Gastroesophageal sphincter (tissue), 4 donors: Measurements from ENCODE around the gene PHLDB1. TPM values are rescaled to one million over a fixed set of nuclear protein-coding genes. Genes with fewer than 3 reads are reported as not detected.
A peak's percentile ranks its signal among the peaks of the same experiment; 100 is the strongest.

ENCODE experiments used
- ATAC-seq: fragments of 150-250 bp; one replicate; pipeline ENCODE4 v1.9.1; 2016; ENCODE audit warnings: mild to moderate bottlenecking, moderate library complexity
- H3K27ac ChIP-seq, 4 donors: fragments of 200-600 bp; sonication (generic) in 3 of 4; 1 replicate in 3 of 4; 2 replicates in 1 of 4; pipeline ENCODE4 v1.5.1; 2016 to 2019
- H3K27me3 ChIP-seq: fragments of 200-600 bp; sonication (generic); one replicate; pipeline ENCODE4 v1.5.1; 2019
- H3K36me3 ChIP-seq, 2 donors: fragments of 200-600 bp; sonication (generic); one replicate each; pipeline ENCODE4 v1.5.1; 2019; ENCODE audit warnings: control low read depth in 1 of 2
- H3K4me1 ChIP-seq, 3 donors: fragments of 200-600 bp; sonication (generic); 1 replicate in 2 of 3; 2 replicates in 1 of 3; pipeline ENCODE4 v1.5.1; 2016 to 2019; ENCODE audit warnings: control low read depth in 2 of 3
- H3K4me3 ChIP-seq, 2 donors: fragments of 200-600 bp; sonication (generic); one replicate each; pipeline ENCODE4 v1.5.1; 2019; ENCODE audit warnings: mild to moderate bottlenecking in 1 of 2, moderate library complexity in 1 of 2
- H3K9me3 ChIP-seq, 3 donors: fragments of 200-600 bp; sonication (generic); one replicate each; pipeline ENCODE4 v1.5.1; 2017 to 2019; ENCODE audit warnings: control low read depth in 2 of 3
- CTCF ChIP-seq, 4 experiments: fragments of 200-600 bp in 2 of 4; fragments of 450-650 bp in 2 of 4; sonication (generic) in 1 of 4; IDR thresholded peaks; one replicate each; pipeline ENCODE4 v1.5.1; 2017 to 2019; ENCODE audit warnings: antibody characterized with exemption in 4 of 4, mild to moderate bottlenecking in 2 of 4, moderate library complexity in 2 of 4
- EP300 ChIP-seq: sonication (generic); formaldehyde crosslinking; IDR thresholded peaks from one replicate; pipeline ENCODE4 v1.6.1; 2017; ENCODE audit warnings: antibody characterized with exemption, mild to moderate bottlenecking
- POLR2A ChIP-seq, 2 donors: fragments of 450-650 bp; IDR thresholded peaks; one replicate each; pipeline ENCODE4 v1.6.1; 2017; ENCODE audit warnings: antibody characterized with exemption in 2 of 2, mild to moderate bottlenecking in 2 of 2, moderate library complexity in 1 of 2
- POLR2AphosphoS5 ChIP-seq: sonication (generic); formaldehyde crosslinking; IDR thresholded peaks from one replicate; pipeline ENCODE4 v1.6.1; 2017; ENCODE audit warnings: antibody characterized with exemption
- WGBS, 2 donors: methylation state at CpG; one replicate each; pipeline ENCODE4 v1.1.5; 2018; ENCODE audit warnings: low coverage in 1 of 2; 5-methylcytosine and 5-hydroxymethylcytosine counted together
- total RNA-seq, 4 donors: library from RNA; depleted of rRNA; stranded (reverse); fragments of >200 nt; gene quantifications; one replicate each; pipeline ENCODE4 v1.1.0, GENCODE V29; 2016

Gene PHLDB1
- total RNA-seq, 4 donors from 2014 or later, result 45.8 to 144 (median 101) TPM

- H3K4me1 ChIP-seq, result peaks cover 3 to 80% (median 36%) of the 10 kb centered on the region in 3 donors
- H3K27ac ChIP-seq, result peak overlapping the region in 2 of 4 donors; percentile 23 to 31
Measured at GRCh38 chr11:118625036-118625690, 17.7 kb downstream of the PHLDB1 start.

GRCh38 chr11:118625976-118626375 lies 18.6 kb downstream of the PHLDB1 start:
- WGBS, 2 donors, result 79 to 84% methylated on average over 2 of the region's 2 CpGs
- no peak for ATAC-seq
- peaks cover 0 to 64% of the 10 kb centered on the region in 2 donors for H3K36me3 ChIP-seq
- no peak overlapping the region for H3K4me3 ChIP-seq
- no peaks in the 10 kb centered on the region for H3K9me3 ChIP-seq
- H3K27me3 ChIP-seq, result no peaks in the 10 kb centered on the region
- no peak for TF ChIP-seq EP300
- no peak for TF ChIP-seq POLR2AphosphoS5
- no peak for TF ChIP-seq POLR2A (IDR thresholded peaks at IDR 0.05)
- TF ChIP-seq CTCF (IDR thresholded peaks at IDR 0.05), result no peak
- H3K27ac ChIP-seq, result peak overlapping the region in 1 of 4 donors; percentile 23
- H3K4me1 ChIP-seq, result peaks cover under 1 to 80% (median 28%) of the 10 kb centered on the region in 3 donors

More at GRCh38 chr11:118625036-118625690, 17.7 kb downstream of the PHLDB1 start:
- TF ChIP-seq CTCF (IDR thresholded peaks at IDR 0.05) (no peak), POLR2A (IDR thresholded peaks at IDR 0.05) (no peak), POLR2AphosphoS5 (no peak)
- no CpG with 5 or more reads among the region's 6 CpGs for WGBS, 2 donors
- ATAC-seq, result no peak
- H3K9me3 ChIP-seq, result no peaks in the 10 kb centered on the region
- H3K36me3 ChIP-seq, result peaks cover 0 to 55% of the 10 kb centered on the region in 2 donors
- H3K27me3 ChIP-seq, result no peaks in the 10 kb centered on the region
- H3K4me3 ChIP-seq, result no peak overlapping the region

GRCh38 chr11:118627566-118627965 lies 20.2 kb downstream of the PHLDB1 start:
- no peaks in the 10 kb centered on the region for H3K27me3 ChIP-seq
- TF ChIP-seq CTCF (IDR thresholded peaks at IDR 0.05), result no peak
- peaks cover 0 to 80% of the 10 kb centered on the region in 2 donors for H3K36me3 ChIP-seq
- no peak for ATAC-seq
- H3K9me3 ChIP-seq, result no peaks in the 10 kb centered on the region
- WGBS, 2 donors, result 93% methylated on average over 3 of the region's 10 CpGs; no CpG with 5 or more reads in 1 of the 2 donors
- peaks cover 0 to 80% (median 13%) of the 10 kb centered on the region in 3 donors for H3K4me1 ChIP-seq
- peak overlapping the region in 1 of 4 donors; percentile 6 for H3K27ac ChIP-seq
- no peak overlapping the region for H3K4me3 ChIP-seq

GRCh38 chr11:118628031-118628430 lies 20.6 kb downstream of the PHLDB1 start:
- Histone ChIP-seq H3K27ac (peak overlapping the region in 2 of 4 donors; percentile 6 to 20), H3K9me3 (no peaks in the 10 kb centered on the region), H3K27me3 (no peaks in the 10 kb centered on the region), H3K4me1 (peaks cover 0 to 80% (median 12%) of the 10 kb centered on the region in 3 donors), H3K36me3 (peaks cover 0 to 84% of the 10 kb centered on the region in 2 donors), H3K4me3 (no peak overlapping the region)
- ATAC-seq, result no peak
- WGBS, 2 donors, result no CpG with 5 or more reads among the region's 20 CpGs
- TF ChIP-seq POLR2AphosphoS5, result no peak
- no peak for TF ChIP-seq CTCF (IDR thresholded peaks at IDR 0.05)
- TF ChIP-seq POLR2A (IDR thresholded peaks at IDR 0.05), result no peak
- TF ChIP-seq EP300, result no peak

GRCh38 chr11:118628432-118628831 lies 21.0 kb downstream of the PHLDB1 start:
- ATAC-seq, result no peak
- no peaks in the 10 kb centered on the region for H3K27me3 ChIP-seq
- H3K9me3 ChIP-seq, result no peaks in the 10 kb centered on the region
- H3K27ac ChIP-seq, result peak overlapping the region in 2 of 4 donors; percentile 6 to 20
- peaks cover 0 to 87% of the 10 kb centered on the region in 2 donors for H3K36me3 ChIP-seq
- 73 to 91% methylated on average over 4 to 10 of the region's 13 CpGs for WGBS, 2 donors
- peaks cover 0 to 80% (median 12%) of the 10 kb centered on the region in 3 donors for H3K4me1 ChIP-seq
- no peak overlapping the region for H3K4me3 ChIP-seq
- no peak for TF ChIP-seq CTCF (IDR thresholded peaks at IDR 0.05)
- TF ChIP-seq POLR2AphosphoS5, result no peak
- TF ChIP-seq EP300, result no peak
- TF ChIP-seq POLR2A (IDR thresholded peaks at IDR 0.05), result no peak
